ENCODE results near the gene YIF1B.
A peak's percentile ranks its signal among the peaks of the same experiment; 100 is the strongest.

Gene YIF1B

DNA sequence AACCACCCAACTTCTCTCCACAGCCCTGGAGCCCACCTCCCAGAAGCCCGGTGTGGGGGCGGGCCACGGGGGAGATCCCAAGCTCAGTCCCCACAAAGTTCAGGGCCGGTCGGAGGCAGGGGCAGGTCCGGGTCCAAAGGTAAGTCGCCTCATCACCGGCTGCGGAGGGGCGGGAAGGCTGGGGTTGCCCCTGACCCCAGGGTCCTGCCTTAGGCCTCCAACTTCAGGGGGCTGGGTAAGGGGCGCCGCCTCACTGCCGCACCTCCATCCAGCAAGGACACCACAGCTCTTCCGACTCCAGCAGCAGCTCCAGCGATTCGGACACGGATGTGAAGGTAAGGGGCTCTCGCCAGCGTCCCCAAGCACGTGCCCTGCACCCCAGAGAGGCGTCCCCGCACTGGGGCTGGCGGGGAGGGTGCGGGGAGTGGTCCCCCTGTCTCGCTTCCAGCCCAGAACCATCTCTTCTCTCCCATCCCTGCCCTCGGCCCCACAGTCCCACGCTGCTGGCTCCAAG lies 11.3 kb downstream of the YIF1B start:
- no peak for DNase-seq

DNA sequence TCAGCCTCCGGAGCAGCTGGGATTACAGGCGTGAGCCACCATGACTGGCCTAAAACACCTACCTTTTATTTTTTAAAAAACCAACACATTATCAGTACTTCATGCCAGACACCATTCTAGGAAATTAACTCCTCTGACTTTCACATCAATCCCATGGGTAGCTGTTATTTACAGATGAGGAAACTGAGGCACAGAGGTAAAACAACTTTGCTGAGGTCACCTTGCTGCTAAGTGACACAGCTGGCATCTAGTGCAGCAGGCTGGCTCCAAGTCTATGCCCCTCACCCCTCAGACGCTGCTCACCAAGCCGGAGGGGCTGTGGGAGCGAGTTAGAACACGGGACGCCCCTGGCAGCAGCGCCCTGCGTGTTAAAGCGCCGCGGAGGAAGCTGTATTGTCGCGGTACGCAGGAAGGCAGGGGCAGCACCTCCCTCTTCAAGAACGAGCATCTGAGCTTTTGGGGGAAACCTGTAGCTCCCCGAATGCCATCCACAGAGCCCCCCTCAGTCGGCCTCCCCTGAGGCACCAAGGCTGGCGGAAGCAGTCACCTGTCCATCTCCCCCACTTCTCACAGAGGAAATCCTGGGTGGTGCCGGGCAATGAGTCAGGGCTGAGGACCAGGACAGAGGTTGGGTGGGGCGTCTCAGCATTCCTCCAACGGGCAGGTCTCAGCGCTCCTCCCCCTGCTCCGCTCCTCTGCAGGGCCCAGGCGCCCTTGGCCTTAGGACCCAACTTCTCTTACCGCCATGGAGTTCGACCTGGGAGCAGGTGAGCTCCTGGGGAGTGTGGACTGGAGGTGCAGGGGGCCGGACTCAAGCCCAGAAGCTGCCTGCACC lies 12.0 kb downstream of the YIF1B start, which contains the start of gene C19orf33:
Gene C19orf33, plus strand, starts transcription at position 735 of the 835 bp plus-strand sequence. Its CDS starts 11 bp downstream, at position 746.
- DNase-seq, result no peak

DNA sequence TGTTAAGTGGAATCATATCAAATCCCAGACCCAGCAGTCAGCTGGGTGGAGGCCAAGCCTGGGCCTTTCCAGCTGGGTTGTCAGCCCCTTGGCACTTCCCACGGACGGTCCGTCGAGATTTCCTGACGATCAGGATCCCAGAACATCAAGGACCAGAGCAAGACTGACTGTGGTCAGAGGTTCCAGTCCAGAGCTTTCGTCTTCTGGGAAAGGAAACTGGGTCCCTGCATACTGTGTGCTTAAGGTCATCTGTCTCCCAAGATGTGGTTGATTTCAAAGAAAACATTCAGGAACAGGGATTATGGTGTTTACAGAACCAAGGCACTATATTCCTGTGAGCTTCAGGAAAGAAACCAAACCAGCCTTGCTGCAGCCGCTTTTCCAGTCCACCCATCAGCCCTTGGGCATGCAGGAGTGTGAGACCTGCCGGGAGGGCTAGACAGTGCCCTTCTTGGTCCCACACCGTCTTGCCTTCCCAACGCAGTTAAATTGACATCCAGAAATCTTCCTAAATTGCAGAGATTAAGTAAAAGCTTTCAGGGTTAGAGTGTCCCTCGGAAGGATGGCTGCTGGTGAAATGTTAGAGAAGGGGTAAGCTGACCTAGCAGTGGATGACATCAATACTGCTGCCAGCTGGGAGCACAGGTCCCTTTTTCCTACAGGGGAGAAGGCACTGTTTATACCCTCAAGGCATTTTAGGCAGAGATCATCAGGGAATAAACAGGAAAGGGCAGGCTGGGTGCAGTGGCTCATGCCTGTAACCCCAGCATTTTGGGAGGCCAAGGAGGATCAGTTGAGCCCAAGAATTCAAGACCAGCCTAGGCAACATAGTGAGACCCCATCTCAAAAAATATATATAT lies 16.7 kb downstream of the YIF1B start:
- no peak for DNase-seq

DNA sequence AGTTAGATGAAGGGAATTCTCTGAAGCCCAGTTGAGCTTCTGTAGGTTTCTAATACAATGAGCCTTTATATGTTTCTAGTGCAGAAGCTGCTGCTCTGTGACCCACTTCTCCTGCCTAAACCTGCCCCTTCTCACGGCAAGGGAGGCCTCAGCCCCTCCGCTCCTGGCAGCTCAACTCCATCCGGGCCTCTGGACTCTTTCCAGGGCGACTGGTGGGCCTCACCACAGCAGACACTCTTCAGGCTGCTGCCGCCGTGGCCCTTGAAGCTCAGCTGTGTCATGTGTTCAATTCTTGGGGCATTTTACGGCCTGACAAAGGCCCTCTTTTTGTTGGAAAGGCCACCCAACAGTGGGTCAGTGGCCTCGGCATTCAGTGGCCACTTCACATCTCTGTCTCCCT lies 21.7 kb downstream of the YIF1B start:
- no peak for DNase-seq

DNA sequence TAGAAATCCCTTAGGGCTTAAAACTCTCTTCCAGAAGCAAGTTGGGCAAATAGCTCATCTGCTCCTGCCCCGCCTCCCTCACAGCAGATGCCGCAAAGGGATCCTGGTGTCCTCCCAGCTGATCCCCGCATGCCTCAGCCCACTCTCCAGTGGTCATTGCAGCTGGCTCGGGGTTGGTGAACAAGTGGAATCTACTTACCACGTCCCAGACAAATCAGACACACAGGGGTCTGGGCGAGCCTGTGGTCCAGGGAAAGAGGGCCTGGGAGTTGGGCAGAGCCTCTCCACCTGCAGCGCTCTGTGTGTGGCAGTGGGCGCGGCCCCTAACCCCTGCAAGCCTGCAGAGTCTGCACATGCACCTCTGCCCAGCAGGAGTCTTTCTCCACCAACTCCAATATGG lies 22.5 kb downstream of the YIF1B start:
- DNase-seq, result no peak

DNA sequence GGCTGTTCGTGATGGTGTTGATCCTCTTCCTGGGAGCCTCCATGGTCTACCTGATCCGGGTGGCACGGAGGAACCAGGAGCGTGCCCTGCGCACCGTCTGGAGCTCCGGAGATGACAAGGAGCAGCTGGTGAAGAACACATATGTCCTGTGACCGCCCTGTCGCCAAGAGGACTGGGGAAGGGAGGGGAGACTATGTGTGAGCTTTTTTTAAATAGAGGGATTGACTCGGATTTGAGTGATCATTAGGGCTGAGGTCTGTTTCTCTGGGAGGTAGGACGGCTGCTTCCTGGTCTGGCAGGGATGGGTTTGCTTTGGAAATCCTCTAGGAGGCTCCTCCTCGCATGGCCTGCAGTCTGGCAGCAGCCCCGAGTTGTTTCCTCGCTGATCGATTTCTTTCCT lies 23.9 kb downstream of the YIF1B start:
- no peak for DNase-seq

DNA sequence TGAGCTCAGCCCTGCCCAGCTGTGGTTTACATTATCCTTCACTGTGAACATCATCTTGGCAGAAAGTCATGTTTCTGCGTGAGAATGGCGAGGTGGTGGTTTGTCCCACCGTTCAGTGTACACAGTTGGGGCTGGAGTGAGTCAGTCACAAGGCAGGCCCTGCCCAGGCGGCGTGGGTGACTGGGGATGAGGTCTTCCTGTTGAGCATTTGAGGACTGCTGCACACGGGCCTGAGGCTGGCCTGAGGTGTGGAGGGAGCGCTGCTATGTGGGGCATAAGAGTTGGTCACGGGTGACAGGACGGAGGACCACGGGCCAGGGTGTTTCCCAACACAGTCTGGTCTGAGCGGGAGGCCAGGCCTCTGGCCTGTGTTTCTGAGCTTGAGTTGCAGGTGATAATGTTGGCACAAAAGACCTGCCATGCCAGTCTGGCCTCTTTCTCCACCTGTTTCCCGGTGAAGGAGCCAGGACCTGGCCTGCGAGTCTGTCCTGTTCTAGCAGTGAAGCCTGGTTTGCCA lies 25.1 kb downstream of the YIF1B start:
- no peak for DNase-seq

DNA sequence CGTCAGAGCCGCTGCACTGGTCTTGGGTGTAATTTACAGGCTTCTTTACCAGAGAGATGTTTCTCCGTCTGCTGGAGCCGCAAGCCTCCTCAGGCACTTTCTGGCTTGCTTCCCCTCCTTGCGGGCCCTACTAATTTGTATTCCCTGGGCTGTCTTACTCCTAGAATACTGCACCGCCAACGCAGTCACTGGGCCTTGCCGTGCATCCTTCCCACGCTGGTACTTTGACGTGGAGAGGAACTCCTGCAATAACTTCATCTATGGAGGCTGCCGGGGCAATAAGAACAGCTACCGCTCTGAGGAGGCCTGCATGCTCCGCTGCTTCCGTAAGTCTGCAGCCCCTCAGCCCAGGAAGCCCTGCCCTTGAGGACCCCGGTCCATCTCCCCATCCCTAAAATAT lies 25.8 kb downstream of the YIF1B start:
- DNase-seq, result no peak

DNA sequence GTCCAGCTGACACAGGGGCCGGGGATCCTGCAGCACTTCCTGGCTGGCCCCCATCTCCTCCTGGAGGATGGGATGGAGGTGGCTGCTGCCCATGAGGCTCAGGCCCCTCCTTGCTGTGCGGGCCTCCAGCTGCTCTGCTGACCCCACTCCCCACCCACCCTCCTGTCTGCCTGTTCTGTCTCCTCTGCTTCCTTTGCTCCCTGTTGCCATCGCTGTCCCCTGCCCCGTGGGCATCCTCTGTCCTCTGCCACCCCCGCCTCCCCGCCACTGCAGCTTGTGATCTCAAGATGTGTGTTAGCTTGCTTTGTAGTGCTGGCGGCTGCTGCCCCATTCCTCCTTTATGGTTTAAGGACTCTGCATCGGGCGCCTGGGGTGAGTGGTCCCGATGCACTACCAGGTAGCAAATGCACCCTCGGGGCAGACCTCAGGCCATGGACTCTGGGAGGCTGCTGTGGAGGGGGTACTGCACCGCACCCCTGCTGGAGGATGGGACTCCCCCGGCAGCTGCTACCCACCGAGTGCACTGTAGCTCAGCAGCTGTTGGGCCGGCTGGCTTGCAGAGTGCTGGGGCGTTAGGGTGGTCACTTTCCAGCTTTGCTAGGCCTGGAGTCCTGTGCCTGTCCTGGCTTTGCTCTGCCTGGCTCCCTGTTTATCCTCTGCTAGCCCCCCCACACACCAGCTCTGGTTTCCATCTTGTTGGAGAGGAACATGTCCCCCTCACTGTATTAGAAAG lies 27.5 kb downstream of the YIF1B start:
- no peak for DNase-seq

DNA sequence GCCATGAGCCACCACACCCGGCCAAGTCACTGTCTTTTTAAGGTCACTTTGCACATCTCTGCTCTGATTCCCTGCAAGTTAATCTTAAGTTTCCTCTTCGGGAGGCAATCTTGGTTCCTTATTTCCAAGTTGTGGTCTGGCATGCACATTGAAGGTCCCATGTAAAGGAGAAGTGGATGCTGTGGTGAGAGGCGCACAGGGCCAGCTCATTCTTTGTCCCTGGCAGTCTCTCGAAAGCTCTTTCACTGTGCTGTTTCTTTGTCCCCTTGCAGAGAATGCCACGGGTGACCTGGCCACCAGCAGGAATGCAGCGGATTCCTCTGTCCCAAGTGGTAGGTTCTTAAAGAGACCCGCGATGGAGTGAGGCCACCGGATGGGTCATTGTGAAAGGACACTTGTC lies 28.1 kb downstream of the YIF1B start:
- DNase-seq, result peak; percentile 13 to 30

DNA sequence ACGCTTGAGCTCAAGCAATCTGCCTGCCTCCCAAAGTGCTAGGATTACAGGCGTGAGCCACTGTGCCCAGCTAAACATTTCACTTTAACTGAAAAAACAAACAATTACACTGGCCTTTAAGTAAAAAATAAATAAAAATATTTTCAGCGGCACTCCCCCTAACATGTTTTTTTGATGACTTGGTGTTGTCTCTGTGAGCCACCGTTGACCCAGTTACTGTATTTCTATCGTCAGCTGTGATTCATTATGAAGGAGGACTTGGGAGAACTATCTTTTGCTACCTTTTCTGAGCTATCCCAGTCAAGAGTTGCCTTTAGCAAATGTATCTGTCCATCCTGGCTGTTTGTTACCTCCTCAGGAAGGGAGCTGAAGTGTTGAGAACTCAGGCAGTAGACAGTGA lies 30.2 kb downstream of the YIF1B start:
- DNase-seq, result no peak

DNA sequence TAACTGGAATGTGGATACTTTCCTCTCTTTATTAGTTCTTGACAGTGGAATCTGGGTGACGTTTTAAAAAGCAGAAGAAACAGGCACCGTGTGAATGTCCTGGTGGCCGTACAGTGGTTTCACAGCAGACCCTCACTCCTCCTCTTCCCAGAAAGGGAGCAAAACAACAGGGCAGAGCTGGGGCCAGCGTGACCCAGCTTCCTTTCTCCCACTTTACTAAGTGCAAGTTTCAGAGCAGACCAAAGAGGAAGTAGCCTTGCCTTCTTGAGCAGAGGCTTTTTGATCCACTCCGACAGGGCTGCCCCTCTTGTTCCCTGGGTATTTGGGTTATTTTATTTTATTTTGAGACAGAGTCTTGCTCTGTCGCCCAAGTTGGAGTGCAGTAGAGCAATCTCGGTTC lies 31.3 kb downstream of the YIF1B start:
- peak in 1 of 2 donors; percentile 13 for DNase-seq

DNA sequence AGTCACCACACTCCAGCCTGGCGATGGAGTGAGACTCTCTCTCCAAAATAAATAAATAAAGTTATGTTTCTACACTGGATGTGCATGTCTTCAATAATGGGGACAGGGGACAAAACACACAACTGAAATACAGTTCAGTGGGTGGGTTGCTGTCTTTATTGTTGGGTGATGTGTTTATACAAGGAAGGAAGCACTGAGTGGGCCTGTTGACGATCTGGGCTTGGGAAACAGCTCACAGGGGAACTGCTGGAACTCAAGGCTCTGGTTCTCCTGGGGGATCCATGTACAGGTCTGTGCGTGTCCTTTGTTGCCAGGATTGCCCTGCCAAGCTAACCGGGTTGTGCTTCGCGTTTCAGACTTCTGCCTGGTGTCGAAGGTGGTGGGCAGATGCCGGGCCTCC lies 32.5 kb downstream of the YIF1B start:
- DNase-seq, result no peak

DNA sequence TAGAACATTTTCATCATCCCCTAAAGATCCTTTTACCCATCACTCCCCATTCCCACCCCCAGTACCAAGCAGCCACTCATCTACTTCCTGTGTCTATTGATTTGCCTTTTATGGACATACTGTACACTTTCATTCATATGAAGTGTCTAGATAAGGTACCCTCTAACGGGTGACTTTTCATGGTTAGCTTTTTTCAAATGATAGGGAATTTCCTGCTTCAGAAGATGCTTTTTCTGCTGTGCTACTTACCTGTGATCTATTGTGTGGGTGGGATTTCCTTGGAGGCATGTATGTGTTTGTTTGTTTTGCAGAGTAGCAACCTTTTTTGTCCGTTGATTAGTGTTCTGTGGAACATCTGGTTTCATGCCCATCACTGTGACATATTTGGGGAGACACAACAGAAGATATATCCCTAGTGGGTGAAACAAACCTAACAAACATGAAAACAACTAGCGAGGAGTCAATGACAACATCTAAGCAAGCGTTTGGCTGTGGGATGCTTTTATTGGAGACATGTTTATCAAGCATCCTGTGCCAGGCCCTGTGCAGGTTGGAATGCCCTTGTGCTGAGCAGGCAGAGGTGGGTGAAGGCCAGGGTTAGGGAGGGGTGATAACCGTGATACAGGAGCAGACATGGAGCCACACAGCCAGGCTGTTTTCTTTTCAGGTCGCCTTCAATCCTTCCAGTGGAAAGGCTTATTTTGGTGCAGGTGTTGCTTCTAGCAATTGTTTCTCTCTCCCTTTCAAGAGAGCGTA lies 33.8 kb downstream of the YIF1B start:
- DNase-seq, result peak in 1 of 2 donors; percentile 6

DNA sequence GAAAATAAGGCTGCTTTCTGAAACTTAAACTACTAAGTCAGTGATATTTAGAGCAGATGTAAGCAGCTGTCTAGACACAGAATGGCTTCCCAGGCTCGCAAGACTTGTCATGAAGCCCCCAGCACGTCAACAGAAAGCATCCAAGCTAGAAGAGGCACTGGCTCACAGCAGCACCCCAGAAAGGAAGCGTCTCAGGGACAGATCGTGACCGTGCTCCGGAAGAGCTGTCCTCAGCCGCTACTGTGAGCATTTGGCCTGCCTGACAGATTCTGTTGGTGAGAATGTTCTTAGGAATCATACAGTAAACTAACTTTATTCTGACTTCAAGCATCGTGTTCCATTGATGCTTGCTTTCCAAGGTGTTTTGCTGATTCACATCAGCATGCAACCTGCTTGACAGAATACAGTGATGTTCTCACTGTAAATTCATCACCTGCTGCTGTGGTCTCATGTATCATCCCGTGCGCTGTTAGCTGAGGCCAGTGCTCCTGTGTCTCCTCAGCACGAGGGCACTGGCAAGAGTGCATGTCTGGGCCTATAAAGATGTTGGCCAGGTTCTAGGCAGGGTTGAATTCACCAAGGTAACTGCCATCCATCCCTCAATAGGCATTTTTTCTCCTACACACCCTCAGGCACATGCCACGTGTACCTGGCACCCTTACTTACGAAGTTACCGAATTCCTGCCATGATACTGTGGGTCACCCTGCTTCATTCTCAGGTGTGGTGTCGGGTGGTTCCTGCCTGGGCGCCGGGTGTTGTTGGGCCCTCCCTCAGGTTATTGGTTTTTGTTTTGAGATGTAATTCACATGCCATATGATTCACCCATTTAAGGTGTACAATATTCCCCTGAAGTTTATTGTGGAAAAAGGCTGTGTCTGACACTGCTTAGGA lies 35.5 kb downstream of the YIF1B start:
- DNase-seq, result no peak

DNA sequence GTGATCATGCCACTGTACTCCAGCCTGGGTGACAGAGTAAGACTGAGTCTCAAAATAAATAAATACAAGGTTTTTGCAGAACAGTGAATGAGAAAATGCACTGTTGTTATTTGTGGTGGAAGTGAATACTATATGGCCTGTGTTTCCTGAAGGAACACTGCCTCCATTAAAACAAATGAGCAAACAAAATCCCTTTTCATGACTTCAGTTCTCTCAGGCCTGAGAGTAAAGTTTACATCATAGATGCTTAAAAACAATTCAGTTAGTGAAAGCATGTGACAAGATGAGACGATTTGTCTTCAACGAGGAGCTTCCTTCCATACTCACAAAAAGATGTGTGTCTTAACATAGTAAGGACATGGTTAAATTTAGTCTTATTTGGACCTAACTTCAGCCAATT lies 37.0 kb downstream of the YIF1B start:
- no peak for DNase-seq

DNA sequence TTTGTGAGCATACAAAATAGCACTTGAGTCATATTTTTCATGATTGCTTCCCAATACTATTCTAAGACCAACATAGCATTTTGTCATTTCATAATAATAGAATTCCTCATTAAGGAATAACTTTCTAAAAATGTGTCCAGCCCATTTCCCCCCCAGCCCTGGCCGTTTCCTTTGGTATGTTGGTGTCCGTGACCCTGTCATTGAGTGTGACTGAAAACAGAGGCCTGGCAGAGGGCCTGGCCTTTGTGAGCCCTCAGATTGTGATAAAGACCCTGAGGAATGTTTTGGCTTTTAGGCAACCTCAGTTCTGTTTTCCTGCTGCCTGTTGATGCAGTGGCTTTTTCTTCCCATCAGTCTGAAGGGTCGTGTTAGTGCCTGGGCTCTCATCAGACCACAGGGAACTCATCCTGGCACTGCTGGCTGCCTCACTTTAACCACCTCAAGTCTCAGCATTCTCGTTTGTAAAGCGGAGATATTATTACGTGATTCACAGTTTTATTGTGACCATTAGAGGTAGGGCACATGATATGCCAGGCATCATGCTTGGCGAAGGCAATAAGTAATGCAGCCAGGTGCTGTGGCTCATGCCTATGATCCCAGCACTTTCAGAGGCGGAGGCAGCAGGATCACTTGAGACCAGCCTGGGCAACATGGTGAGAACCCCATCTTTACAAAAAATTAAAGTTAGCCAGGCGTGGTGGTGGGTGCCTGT lies 37.6 kb downstream of the YIF1B start:
- DNase-seq, result no peak

DNA sequence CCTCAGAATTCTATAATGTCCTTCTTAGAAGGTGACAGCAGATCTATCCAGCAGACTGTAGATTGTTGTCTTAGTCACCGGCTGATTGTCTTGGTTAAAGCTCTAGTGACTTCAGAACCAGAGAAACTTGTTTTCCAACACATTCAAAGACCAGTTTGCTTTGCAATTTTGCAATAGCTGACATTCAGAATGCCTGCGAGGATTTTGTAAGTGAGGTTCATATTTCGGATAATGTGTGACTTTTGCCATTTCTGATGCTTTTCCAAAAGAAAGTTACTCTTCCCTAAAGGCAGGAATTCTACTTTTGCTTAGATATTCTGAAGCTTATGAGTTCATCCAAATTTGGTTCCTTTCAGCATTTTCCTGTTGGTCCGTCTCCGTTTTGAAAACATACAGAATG lies 38.2 kb downstream of the YIF1B start:
- DNase-seq, result no peak

DNA sequence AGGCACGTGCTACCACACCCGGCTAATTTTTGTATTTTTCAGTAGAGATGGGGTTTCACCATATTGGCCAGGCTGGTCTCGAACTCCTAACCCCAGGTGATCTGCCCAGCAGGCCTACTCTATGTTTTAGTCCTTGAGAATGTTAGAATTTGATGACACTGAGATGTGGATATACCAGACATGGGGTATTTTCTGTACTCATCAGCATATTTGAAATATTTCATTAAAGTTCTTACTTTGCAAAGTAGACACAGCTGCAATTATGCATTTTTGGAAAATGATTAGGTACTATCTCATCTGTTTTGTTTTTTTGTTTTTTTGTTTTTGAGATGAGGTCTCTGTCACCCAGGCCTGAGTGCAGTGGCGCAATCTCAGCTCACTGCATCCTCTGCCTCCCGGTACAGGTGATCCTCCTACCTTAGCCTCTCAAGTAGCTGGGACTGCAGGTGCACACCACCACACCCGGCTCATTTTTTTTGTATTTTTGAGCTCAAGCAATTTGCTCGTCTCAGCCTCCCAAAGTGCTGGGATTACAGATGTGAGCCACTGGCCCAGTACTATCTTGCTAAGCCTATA lies 38.7 kb downstream of the YIF1B start:
- DNase-seq, result no peak

DNA sequence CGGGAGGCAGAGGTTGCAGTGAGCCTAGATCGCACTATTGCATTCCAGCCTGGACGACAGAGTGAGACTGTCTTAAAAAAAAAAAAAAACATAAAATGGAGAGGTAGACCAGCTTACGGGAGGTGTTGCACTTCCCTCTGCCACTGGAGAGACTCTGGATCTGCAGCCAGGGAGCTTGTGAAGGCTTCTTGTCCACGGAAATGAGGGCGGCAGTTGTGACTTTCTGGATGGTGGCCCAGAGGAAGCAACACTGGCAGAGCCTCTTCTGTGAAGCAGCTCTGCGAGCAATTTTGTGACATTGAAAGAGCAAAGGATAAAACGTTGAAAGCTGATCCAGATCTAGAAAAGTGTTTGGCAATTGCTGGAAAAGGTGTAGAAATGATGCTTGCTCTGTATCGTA lies 41.0 kb downstream of the YIF1B start:
- no peak for DNase-seq

Measured in CD4-positive, alpha-beta T cell treated with Interferon alpha-2 for 1 hour (primary cell).